ENCODE results near the gene LRRC70. TPM values are rescaled to one million over a fixed set of nuclear protein-coding genes. Genes with fewer than 3 reads are reported as not detected.

The LRRC70 gene
- total RNA-seq, 1 experiment from 2014 or later: 0.68 TPM

DNA sequence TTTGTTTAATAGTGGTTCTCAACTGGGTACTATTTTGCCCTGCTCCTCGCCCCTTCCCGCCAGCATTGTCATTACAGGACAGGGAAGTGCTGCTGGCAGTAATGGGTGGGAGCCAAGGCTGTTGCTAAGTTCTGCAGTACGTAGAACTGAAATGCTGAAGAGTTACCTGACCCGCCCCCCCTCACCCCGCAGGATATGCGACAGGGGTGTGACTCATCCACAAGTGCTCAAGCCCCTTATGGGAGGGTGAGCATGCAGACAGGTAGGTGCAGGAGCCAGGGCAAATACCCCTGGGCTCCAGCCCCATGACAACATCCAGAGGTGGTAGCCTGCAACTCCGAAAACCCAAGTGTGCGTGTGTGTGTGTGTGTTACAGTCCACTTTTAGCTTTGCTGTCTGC lies 35.7 kb downstream of the LRRC70 start:
- CTCF ChIA-PET: no interaction called here
- Histone ChIP-seq H3K27me3 (replicated peaks; ENCODE audit: control insufficient read depth, insufficient read depth, low read length) (no peaks in the 10 kb centered on the region), H3K9me3 (0 out of 2 replicates have a peak, but pooled peaks cover 2% of the 10 kb centered on the region), H3K4me1 (no peaks in the 10 kb centered on the region), H3K4me3 (ENCODE audit: low read depth, low read length) (no peak overlapping the region), H3K36me3 (ENCODE audit: control insufficient read depth, insufficient read depth, low read length) (no peaks in the 10 kb centered on the region; the same call in 1 of the 2 replicates)
- H3K4me1 Mint-ChIP-seq (ENCODE audit: low read depth, unreplicated experiment): no peaks in the 10 kb centered on the region
- no peak overlapping the region for H3K4me3 Mint-ChIP-seq (ENCODE audit: unreplicated experiment)
- no TSS peak for BruUV-seq (replicated peaks)
- intact Hi-C loops (cut with micrococcal nuclease; ENCODE audit: unreplicated experiment): no loop called here
- peaks cover 10% of the 10 kb centered on the region for H3K36me3 Mint-ChIP-seq (ENCODE audit: insufficient read depth, unreplicated experiment)
- H3K27me3 Mint-ChIP-seq (ENCODE audit: insufficient read depth, unreplicated experiment): no peaks in the 10 kb centered on the region
- H3K27ac Mint-ChIP-seq (ENCODE audit: unreplicated experiment): no peak overlapping the region
- TF ChIP-seq, protein P1, sequence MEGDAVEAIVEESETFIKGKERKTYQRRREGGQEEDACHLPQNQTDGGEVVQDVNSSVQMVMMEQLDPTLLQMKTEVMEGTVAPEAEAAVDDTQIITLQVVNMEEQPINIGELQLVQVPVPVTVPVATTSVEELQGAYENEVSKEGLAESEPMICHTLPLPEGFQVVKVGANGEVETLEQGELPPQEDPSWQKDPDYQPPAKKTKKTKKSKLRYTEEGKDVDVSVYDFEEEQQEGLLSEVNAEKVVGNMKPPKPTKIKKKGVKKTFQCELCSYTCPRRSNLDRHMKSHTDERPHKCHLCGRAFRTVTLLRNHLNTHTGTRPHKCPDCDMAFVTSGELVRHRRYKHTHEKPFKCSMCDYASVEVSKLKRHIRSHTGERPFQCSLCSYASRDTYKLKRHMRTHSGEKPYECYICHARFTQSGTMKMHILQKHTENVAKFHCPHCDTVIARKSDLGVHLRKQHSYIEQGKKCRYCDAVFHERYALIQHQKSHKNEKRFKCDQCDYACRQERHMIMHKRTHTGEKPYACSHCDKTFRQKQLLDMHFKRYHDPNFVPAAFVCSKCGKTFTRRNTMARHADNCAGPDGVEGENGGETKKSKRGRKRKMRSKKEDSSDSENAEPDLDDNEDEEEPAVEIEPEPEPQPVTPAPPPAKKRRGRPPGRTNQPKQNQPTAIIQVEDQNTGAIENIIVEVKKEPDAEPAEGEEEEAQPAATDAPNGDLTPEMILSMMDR (IDR thresholded peaks at IDR 0.05; ENCODE audit: insufficient read depth in 1 of 2, low read depth in 1 of 2, low read length in 1 of 2, severe bottlenecking in 1 of 2, unreplicated experiment in 1 of 2): no peak
- DNase-seq: no peak
- POLR2A ChIA-PET: no interaction called here
- no peaks in the 10 kb centered on the region for H3K9me3 Mint-ChIP-seq (ENCODE audit: unreplicated experiment)

DNA sequence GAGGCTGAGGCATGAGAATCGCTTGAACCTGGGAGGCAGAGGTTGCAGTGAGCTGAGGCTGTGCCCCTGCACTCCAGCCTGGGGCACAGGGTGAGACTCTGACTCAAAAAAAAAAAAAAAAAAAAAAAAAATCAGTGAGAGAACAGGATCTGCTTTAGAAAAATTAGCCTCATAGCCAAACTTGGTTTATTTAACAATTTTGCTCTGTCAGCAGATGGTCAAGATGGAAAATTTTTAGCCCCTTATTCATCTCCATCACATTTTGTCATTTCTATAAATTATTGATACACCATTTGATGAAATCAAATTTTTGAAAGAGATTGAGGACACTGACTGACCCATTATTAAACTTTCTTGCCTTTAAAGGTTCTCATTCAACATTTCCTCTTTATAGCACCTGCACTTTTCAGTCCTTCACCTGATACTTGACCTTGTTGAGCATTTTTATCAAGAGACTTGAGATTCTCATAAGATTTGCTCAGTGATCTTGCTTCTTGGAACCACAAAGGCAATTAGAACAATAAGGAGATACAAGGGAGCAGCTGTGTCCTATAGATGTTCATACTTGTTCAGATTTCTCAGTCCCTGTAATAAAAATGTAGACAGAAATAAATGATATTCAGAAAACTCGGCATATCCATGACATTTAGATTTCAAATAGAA lies 38.1 kb downstream of the LRRC70 start:
- Mint-ChIP-seq H3K9me3 (ENCODE audit: unreplicated experiment) (no peaks in the 10 kb centered on the region), H3K36me3 (ENCODE audit: insufficient read depth, unreplicated experiment) (peaks cover 10% of the 10 kb centered on the region), H3K4me3 (ENCODE audit: unreplicated experiment) (no peak overlapping the region), H3K27ac (ENCODE audit: unreplicated experiment) (no peak overlapping the region), H3K4me1 (ENCODE audit: low read depth, unreplicated experiment) (peaks cover 7% of the 10 kb centered on the region), H3K27me3 (ENCODE audit: insufficient read depth, unreplicated experiment) (no peaks in the 10 kb centered on the region)
- no peaks in the 10 kb centered on the region for H3K4me1 ChIP-seq
- ChIA-PET CTCF (no interaction called here), POLR2A (no interaction called here)
- H3K27me3 ChIP-seq (replicated peaks; ENCODE audit: control insufficient read depth, insufficient read depth, low read length): no peaks in the 10 kb centered on the region
- DNase-seq: no peak
- H3K36me3 ChIP-seq (ENCODE audit: control insufficient read depth, insufficient read depth, low read length): no peaks in the 10 kb centered on the region
- TF ChIP-seq, protein P1 (IDR thresholded peaks at IDR 0.05; ENCODE audit: insufficient read depth in 1 of 2, low read depth in 1 of 2, low read length in 1 of 2, severe bottlenecking in 1 of 2, unreplicated experiment in 1 of 2): no peak
- 0 out of 2 replicates have a peak, but pooled peaks cover 2% of the 10 kb centered on the region for H3K9me3 ChIP-seq
- BruUV-seq (replicated peaks): no TSS peak
- intact Hi-C loops (cut with micrococcal nuclease; ENCODE audit: unreplicated experiment): no loop called here
- H3K4me3 ChIP-seq (ENCODE audit: low read depth, low read length): no peak overlapping the region

DNA sequence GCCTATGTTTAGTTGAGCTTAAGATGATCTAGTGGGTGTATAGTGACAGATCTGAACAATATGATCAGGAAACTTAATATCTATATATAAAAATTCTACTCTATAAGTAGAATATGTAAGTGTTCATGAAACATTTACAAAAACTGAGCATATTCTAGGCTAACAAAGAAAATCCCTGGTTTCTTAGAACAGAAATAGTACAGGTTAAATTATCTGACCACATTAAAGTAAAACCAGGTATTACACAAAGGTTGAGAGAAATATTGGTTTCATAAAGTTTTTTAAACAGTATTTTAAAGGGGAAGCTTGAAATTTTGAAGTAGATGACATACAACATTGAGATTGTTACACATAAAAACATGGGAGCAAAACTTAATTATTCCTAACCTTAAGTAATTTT lies 39.3 kb downstream of the LRRC70 start:
- DNase-seq: no peak
- Mint-ChIP-seq H3K9me3 (ENCODE audit: unreplicated experiment) (no peaks in the 10 kb centered on the region), H3K36me3 (ENCODE audit: insufficient read depth, unreplicated experiment) (peaks cover 10% of the 10 kb centered on the region), H3K27ac (ENCODE audit: unreplicated experiment) (no peak overlapping the region), H3K4me3 (ENCODE audit: unreplicated experiment) (no peak overlapping the region), H3K4me1 (ENCODE audit: low read depth, unreplicated experiment) (peaks cover 7% of the 10 kb centered on the region), H3K27me3 (ENCODE audit: insufficient read depth, unreplicated experiment) (no peaks in the 10 kb centered on the region)
- CTCF ChIA-PET: no interaction called here
- Histone ChIP-seq H3K36me3 (ENCODE audit: control insufficient read depth, insufficient read depth, low read length) (no peaks in the 10 kb centered on the region), H3K27me3 (replicated peaks; ENCODE audit: control insufficient read depth, insufficient read depth, low read length) (no peaks in the 10 kb centered on the region), H3K4me1 (no peaks in the 10 kb centered on the region), H3K9me3 (0 out of 2 replicates have a peak, but pooled peaks cover 2% of the 10 kb centered on the region), H3K4me3 (ENCODE audit: low read depth, low read length) (no peak overlapping the region)
- POLR2A ChIA-PET: no interaction called here
- intact Hi-C loops (cut with micrococcal nuclease; ENCODE audit: unreplicated experiment): no loop called here
- no TSS peak for BruUV-seq (replicated peaks)
- TF ChIP-seq, protein P1 (IDR thresholded peaks at IDR 0.05; ENCODE audit: insufficient read depth in 1 of 2, low read depth in 1 of 2, low read length in 1 of 2, severe bottlenecking in 1 of 2, unreplicated experiment in 1 of 2): no peak

Measured in Caco-2 (cell line).